Measurements from ENCODE around the gene MYOD1.

GRCh38 chr11:17739945-17740338 lies 20.6 kb downstream of the MYOD1 start:
- TF ChIP-seq CTCF (conservative IDR thresholded peaks at IDR 0.05) (no peak), EZH2 (IDR thresholded peaks at IDR 0.05; ENCODE audit: low read depth) (no peak)
